ENCODE results near the gene HDAC5. TPM values are rescaled to one million over a fixed set of nuclear protein-coding genes. Genes with fewer than 3 reads are reported as not detected.
"Not testable (repeated sequence)": the region's sequence is repeated elsewhere in the genome, so short reads cannot be mapped to it uniquely, and the experiment has no call there.

The HDAC5 gene
- total RNA-seq, 1 experiment from 2014 or later = 16.9 TPM

- H3K4me3 ChIP-seq (ENCODE audit: low read depth, low read length, poor library complexity, severe bottlenecking) = no peak overlapping the region
- H3K4me1 ChIP-seq (ENCODE audit: insufficient read depth, low read length, poor library complexity, severe bottlenecking) = peaks cover 32% of the 10 kb centered on the region
- intact Hi-C loops (cut with micrococcal nuclease; ENCODE audit: unreplicated experiment) = no loop called here
- H3K27me3 ChIP-seq (replicated peaks; ENCODE audit: insufficient read depth, low read depth, low read length, poor library complexity) = no peaks in the 10 kb centered on the region
- no TSS peak for BruUV-seq (replicated peaks)
- no peaks in the 10 kb centered on the region for H3K9me3 ChIP-seq (ENCODE audit: low read depth, low read length, poor library complexity, severe bottlenecking)
- no peak for DNase-seq (ENCODE audit: low spot score)
- no peak for TF ChIP-seq EZH2 (IDR thresholded peaks at IDR 0.05; ENCODE audit: borderline replicate concordance, low read depth, low read length, poor library complexity, severe bottlenecking)
- no peak for TF ChIP-seq CTCF (conservative IDR thresholded peaks at IDR 0.05; ENCODE audit: low read depth, low read length)
- no peaks in the 10 kb centered on the region for H3K36me3 ChIP-seq (ENCODE audit: insufficient read depth, low read length, poor library complexity, severe bottlenecking)
- no peak overlapping the region for H3K27ac ChIP-seq (ENCODE audit: low read depth, low read length, poor library complexity, severe bottlenecking)
- POLR2A ChIA-PET (ENCODE audit: low non-redundant PET) = no interaction called here
- CTCF ChIA-PET = interaction anchor here (0.5 to 0.7 kb wide), 3 partner anchors 35 to 353 kb away, joined by 4 to 5 read pairs (median 4); no protein-coding TSS in a partner anchor
These were observed 18.0 kb downstream of the HDAC5 start for GRCh38 chr17:44105483-44105882.

- Histone ChIP-seq H3K27me3 (replicated peaks; ENCODE audit: insufficient read depth, low read depth, low read length, poor library complexity) (no peaks in the 10 kb centered on the region), H3K4me3 (ENCODE audit: low read depth, low read length, poor library complexity, severe bottlenecking) (no peak overlapping the region), H3K9me3 (ENCODE audit: low read depth, low read length, poor library complexity, severe bottlenecking) (no peaks in the 10 kb centered on the region), H3K4me1 (ENCODE audit: insufficient read depth, low read length, poor library complexity, severe bottlenecking) (peaks cover 20% of the 10 kb centered on the region), H3K36me3 (ENCODE audit: insufficient read depth, low read length, poor library complexity, severe bottlenecking) (no peaks in the 10 kb centered on the region), H3K27ac (ENCODE audit: low read depth, low read length, poor library complexity, severe bottlenecking) (no peak overlapping the region)
- POLR2A ChIA-PET (ENCODE audit: low non-redundant PET) = no interaction called here
- CTCF ChIA-PET = interaction anchor here (1.6 kb wide), 1 partner anchor 13 kb away, joined by 4 read pairs; no protein-coding TSS in a partner anchor
- no TSS peak for BruUV-seq (replicated peaks)
- intact Hi-C loops (cut with micrococcal nuclease; ENCODE audit: unreplicated experiment) = no loop called here
- no peak for TF ChIP-seq EZH2 (IDR thresholded peaks at IDR 0.05; ENCODE audit: borderline replicate concordance, low read depth, low read length, poor library complexity, severe bottlenecking)
- no peak for TF ChIP-seq CTCF (conservative IDR thresholded peaks at IDR 0.05; ENCODE audit: low read depth, low read length)
- DNase-seq (ENCODE audit: low spot score) = no peak
These were observed 20.4 kb downstream of the HDAC5 start for GRCh38 chr17:44102849-44103622.

GRCh38 chr17:44101858-44102257 is 21.6 kb downstream of the HDAC5 start:
- H3K36me3 ChIP-seq (ENCODE audit: insufficient read depth, low read length, poor library complexity, severe bottlenecking); intact Hi-C loops (cut with micrococcal nuclease; ENCODE audit: unreplicated experiment); H3K4me3 ChIP-seq (ENCODE audit: low read depth, low read length, poor library complexity, severe bottlenecking); H3K27me3 ChIP-seq (replicated peaks; ENCODE audit: insufficient read depth, low read depth, low read length, poor library complexity); H3K9me3 ChIP-seq (ENCODE audit: low read depth, low read length, poor library complexity, severe bottlenecking); POLR2A ChIA-PET (ENCODE audit: low non-redundant PET); BruUV-seq (replicated peaks); H3K27ac ChIP-seq (ENCODE audit: low read depth, low read length, poor library complexity, severe bottlenecking); DNase-seq (ENCODE audit: low spot score): not testable (repeated sequence)
- peaks cover 15% of the 10 kb centered on the region for H3K4me1 ChIP-seq (ENCODE audit: insufficient read depth, low read length, poor library complexity, severe bottlenecking)
- CTCF ChIA-PET = interaction anchor here (1.6 kb wide), 1 partner anchor 14 kb away, joined by 4 read pairs; no protein-coding TSS in a partner anchor
